GM18498 (cell line): ENCODE results near the gene EPOP.
"Not testable (repeated sequence)": the region's sequence is repeated elsewhere in the genome, so short reads cannot be mapped to it uniquely, and the experiment has no call there.

Experiments
- ATAC-seq: cut with Tn5 transposase; IDR thresholded peaks from one replicate; pipeline ENCODE4 v1.9.1; 2021; ENCODE audit warnings: mild to moderate bottlenecking, moderate library complexity; ENCODE audit not compliant: unreplicated experiment

EPOP gene

DNA sequence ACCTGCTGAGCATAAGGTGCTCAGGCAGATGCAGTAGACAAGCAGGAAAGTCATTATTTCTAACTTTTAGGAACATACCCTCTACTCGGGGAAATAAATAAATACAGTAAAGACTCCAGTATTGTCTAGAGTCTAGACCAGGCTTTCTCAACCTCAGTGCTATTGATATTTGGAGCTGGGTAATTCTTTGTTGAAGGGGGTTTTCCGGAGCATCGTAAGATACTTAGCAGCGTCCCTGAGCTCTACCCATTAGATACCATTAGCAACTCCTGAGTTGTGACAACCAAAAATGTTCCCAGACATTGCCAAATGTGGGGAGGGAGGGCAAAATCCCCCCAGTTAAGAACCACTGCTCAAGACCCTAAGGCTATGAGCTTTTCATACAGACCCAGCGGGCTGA is 21.1 kb downstream of the EPOP start:
- ATAC-seq, result no peak

- ATAC-seq, result no peak
Observed at GRCh38 chr17:38653230-38653629, 21.5 kb downstream of the EPOP start.

GRCh38 chr17:38650653-38651173 is 24.0 kb downstream of the EPOP start:
- ATAC-seq, result not testable (repeated sequence)

GRCh38 chr17:38637951-38638350 is 36.8 kb downstream of the EPOP start:
- ATAC-seq, result no peak

GRCh38 chr17:38636054-38636453 is 38.7 kb downstream of the EPOP start:
- no peak for ATAC-seq

DNA sequence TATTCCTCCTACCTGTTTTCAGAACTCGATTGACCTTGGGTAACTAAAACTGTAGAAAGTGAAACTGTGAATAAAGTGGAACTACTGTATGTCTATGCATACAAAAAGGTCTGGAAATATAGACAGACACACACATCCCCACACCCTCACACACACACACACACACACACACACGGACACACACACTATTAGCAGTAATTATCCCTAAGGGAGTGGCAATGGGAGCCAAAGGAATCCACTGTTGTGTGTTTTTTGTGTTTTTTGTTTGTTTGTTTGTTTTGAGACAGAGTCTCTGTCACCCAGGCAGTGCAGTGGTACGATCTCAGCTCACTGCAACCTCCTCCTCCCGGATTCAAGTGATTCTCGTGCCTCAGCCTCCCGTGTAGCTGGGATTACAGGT is 42.4 kb downstream of the EPOP start:
- no peak for ATAC-seq

DNA sequence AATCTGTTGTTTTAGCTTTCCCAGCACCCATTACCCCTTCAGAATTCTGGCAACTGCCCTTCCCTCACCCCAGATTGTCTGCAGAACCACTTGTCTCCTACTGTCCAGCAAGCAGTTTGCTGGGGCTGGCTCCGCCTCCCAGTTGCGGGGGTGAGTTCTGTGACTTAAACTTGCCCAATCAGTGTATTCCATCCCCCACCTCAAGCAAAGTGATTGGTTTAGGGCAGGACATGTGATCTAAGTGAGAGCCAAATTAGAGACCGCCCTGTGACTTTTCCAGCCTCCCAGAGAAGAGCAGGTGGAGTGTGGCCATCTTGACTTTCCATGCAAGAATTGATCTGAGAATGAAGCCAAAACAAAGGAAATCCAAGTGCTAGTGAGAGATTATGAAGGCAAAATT is 46.3 kb downstream of the EPOP start:
- ATAC-seq, result no peak

DNA sequence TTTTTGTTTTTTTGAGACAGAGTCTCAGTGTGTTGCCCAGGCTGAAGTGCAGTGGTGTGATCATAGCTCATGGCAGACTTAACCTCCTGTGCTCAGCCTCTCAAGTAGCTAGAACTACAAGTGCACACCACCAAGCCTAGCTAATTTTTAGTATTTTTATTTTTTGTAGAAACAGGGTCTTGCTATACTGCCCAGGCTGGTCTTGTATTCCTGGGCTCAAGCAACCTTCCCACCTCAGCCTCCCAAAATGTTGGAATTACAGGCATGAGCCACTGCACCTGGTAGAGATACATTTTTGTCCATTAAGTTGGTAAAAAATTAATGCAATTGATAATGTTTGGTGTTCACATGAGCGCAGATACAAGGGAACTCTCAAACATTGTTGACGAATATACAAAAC is 46.8 kb downstream of the EPOP start:
- ATAC-seq, result no peak

GRCh38 chr17:38626606-38627226 is 48.0 kb downstream of the EPOP start:
- not testable (repeated sequence) for ATAC-seq

DNA sequence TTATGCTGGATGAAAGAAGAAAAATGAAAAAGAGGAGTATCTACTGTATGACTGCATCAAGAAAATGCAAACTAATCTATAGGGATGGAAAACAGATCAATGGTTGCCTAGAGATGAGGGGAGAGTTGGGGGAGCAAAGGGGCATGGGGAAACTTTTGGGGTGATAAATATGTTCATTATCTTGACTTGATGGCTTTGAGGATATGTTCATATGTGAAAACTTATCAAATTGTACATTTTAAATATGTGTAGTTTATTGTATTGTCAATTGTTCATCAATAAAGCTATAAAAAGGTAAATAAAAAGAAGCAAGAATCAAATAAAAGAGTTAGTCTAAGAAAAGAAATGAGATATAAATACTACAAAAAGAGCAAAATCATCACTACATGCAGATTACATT is 49.3 kb downstream of the EPOP start:
- no peak for ATAC-seq

DNA sequence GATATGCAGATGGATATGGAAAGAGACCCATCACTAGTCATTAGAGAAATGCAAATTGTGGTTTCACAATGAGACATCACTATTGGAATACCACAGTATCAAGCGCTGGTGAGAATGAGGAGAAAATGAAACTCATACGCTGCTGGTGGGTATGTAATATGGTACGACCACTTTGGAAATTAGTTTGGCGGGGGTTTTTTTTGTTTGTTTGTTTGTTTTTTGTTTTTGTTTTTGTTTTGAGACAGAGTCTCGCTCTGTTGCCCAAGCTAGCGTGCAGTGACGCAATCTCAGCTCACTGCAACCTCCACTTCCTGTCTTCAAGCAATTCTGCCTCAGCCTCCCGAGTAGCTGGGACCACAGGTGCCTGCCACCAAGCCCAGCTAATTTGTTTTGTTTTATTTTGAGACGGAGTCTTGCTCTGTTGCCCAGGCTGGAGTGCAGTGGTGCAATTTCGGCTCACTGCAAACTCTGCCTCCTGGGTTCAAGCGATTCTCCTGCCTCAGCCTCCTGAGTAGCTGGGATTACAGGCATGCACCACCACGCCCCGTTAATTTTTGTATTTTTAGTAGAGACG is 49.9 kb downstream of the EPOP start:
- ATAC-seq, result not testable (repeated sequence)
